Astrocyte (in vitro differentiated cells and primary cell): ENCODE results near the gene LYZL6.

Experiments
- CTCF ChIP-seq: IDR thresholded peaks from 2 replicates; pipeline ENCODE4 v1.5.1; 2011; ENCODE audit warnings: low read depth, mild to moderate bottlenecking, inconsistent platforms, low read length, moderate library complexity; ENCODE audit not compliant: insufficient read depth
- EZH2 ChIP-seq: IDR thresholded peaks from 2 replicates; pipeline ENCODE4 v1.6.1; 2012; ENCODE audit warnings: mild to moderate bottlenecking, low read length, inconsistent platforms; ENCODE audit not compliant: insufficient read depth

GRCh38 chr17:35948092-35948491 lies 4.6 kb upstream of the LYZL6 start:
- TF ChIP-seq CTCF (no peak), EZH2 (no peak)
